WTC11 (cell line): ENCODE measurements around the gene FAM135A. TPM values are rescaled to one million over a fixed set of nuclear protein-coding genes. Genes with fewer than 3 reads are reported as not detected.

ENCODE experiments used
- ATAC-seq: fragments of 200-7000 bp; cut with Tn5 transposase; 2 replicates; pipeline ENCODE4 v1.10.0; 2021; ENCODE audit warnings: mild to moderate bottlenecking, moderate library complexity
- CTCF ChIA-PET: fragments of 300-600 bp; sonication (Branson Sonifier 250); formaldehyde crosslinking; loops from one replicate; lab custom pipeline; 2021; ENCODE audit warnings: antibody characterized with exemption; lab: Charles Lee
- POLR2A ChIA-PET: fragments of 350-600 bp; sonication (Branson Sonifier 250); formaldehyde crosslinking; loops from one replicate; lab custom pipeline; 2021; ENCODE audit warnings: antibody characterized with exemption; lab: Charles Lee
- DNase-seq: peaks from one replicate; pipeline ENCODE4 v3.0.0; 2021; ENCODE audit warnings: low spot score
- H3K27ac Mint-ChIP-seq: 2 replicates; pipeline ENCODE4 v1.8.0; 2021; ENCODE audit warnings: mixed read lengths
- H3K27me3 Mint-ChIP-seq: 2 replicates; pipeline ENCODE4 v1.8.0; 2021; ENCODE audit warnings: low read depth, mild to moderate bottlenecking, moderate library complexity, mixed read lengths
- H3K36me3 Mint-ChIP-seq: 2 replicates; pipeline ENCODE4 v1.8.0; 2021; ENCODE audit warnings: mixed read lengths
- H3K4me1 Mint-ChIP-seq: 2 replicates; pipeline ENCODE4 v1.8.0; 2022; ENCODE audit warnings: mixed read lengths
- H3K4me3 Mint-ChIP-seq: 2 replicates; pipeline ENCODE4 v1.8.0; 2021; ENCODE audit warnings: mild to moderate bottlenecking, moderate library complexity, mixed read lengths
- H3K9me3 Mint-ChIP-seq: 2 replicates; pipeline ENCODE4 v1.8.0; 2021; ENCODE audit warnings: mixed read lengths
- CBFB ChIP-seq: sonication (generic); formaldehyde crosslinking; IDR thresholded peaks from 2 replicates; pipeline ENCODE4 v1.8.1; 2022; ENCODE audit warnings: mild to moderate bottlenecking, low read depth, missing genetic modification reagents
- ELF4 ChIP-seq: sonication (generic); formaldehyde crosslinking; IDR thresholded peaks from 2 replicates; pipeline ENCODE4 v1.8.1; 2022; ENCODE audit warnings: low read depth, mild to moderate bottlenecking, moderate library complexity, missing genetic modification reagents
- EMX1 ChIP-seq: fragments of 250-450 bp; sonication (Bioruptor Pico); IDR thresholded peaks from 2 replicates; pipeline ENCODE4 v1.8.0; 2021; ENCODE audit warnings: mild to moderate bottlenecking
- ESRRA ChIP-seq: sonication (generic); formaldehyde crosslinking; IDR thresholded peaks from 2 replicates; pipeline ENCODE4 v1.8.1; 2022; ENCODE audit warnings: mild to moderate bottlenecking, missing genetic modification reagents, borderline replicate concordance
- FOXK1 ChIP-seq: sonication (generic); formaldehyde crosslinking; IDR thresholded peaks from 2 replicates; pipeline ENCODE4 v1.8.0; 2022; ENCODE audit warnings: mild to moderate bottlenecking, moderate library complexity, missing genetic modification reagents
- GABPB1 ChIP-seq: sonication (generic); formaldehyde crosslinking; IDR thresholded peaks from 2 replicates; pipeline ENCODE4 v1.8.1; 2023; ENCODE audit warnings: mild to moderate bottlenecking, missing genetic modification reagents
- JUN ChIP-seq: sonication (generic); formaldehyde crosslinking; IDR thresholded peaks from 2 replicates; pipeline ENCODE4 v1.8.0; 2023; ENCODE audit warnings: mild to moderate bottlenecking, missing genetic modification reagents
- NFE2L1 ChIP-seq: sonication (generic); formaldehyde crosslinking; IDR thresholded peaks from 2 replicates; pipeline ENCODE4 v1.8.1; 2023; ENCODE audit warnings: missing genetic modification reagents
- OVOL2 ChIP-seq: fragments of 250-450 bp; sonication (Bioruptor Pico); IDR thresholded peaks from 2 replicates; pipeline ENCODE4 v1.9.0; 2021; ENCODE audit warnings: mild to moderate bottlenecking, borderline replicate concordance
- SP1 ChIP-seq: sonication (generic); formaldehyde crosslinking; conservative IDR thresholded peaks from 2 replicates; pipeline ENCODE4 v1.8.1; 2022; ENCODE audit warnings: missing genetic modification reagents
- TEAD1 ChIP-seq: sonication (generic); formaldehyde crosslinking; IDR thresholded peaks from 2 replicates; pipeline ENCODE4 v1.8.0; 2022; ENCODE audit warnings: mild to moderate bottlenecking, missing genetic modification reagents
- ZBTB21 ChIP-seq: sonication (generic); formaldehyde crosslinking; IDR thresholded peaks from 2 replicates; pipeline ENCODE4 v1.8.1; 2023; ENCODE audit warnings: mild to moderate bottlenecking, missing genetic modification reagents, borderline replicate concordance
- ZNF138 ChIP-seq: sonication (generic); formaldehyde crosslinking; conservative IDR thresholded peaks from 2 replicates; pipeline ENCODE4 v1.8.1; 2022; ENCODE audit warnings: mild to moderate bottlenecking, moderate library complexity, missing genetic modification reagents
- ZNF219 ChIP-seq: sonication (generic); formaldehyde crosslinking; IDR thresholded peaks from 2 replicates; pipeline ENCODE4 v1.8.0; 2023; ENCODE audit warnings: missing genetic modification reagents, mild to moderate bottlenecking, borderline replicate concordance
- ZNF232 ChIP-seq: sonication (generic); formaldehyde crosslinking; IDR thresholded peaks from 2 replicates; pipeline ENCODE4 v1.8.0; 2022; ENCODE audit warnings: mild to moderate bottlenecking, missing genetic modification reagents
- total RNA-seq: library from RNA; stranded (reverse); gene quantifications from 3 replicates; pipeline ENCODE4 v1.2.3, GENCODE V29; 2021
- TF ChIP-seq, protein P1 (sequence below): fragments of 250-450 bp; sonication (Bioruptor Pico); IDR thresholded peaks from 2 replicates; pipeline ENCODE4 v1.9.0; 2021; ENCODE audit warnings: mild to moderate bottlenecking, borderline replicate concordance
- TF ChIP-seq, protein P2 (sequence below): sonication (generic); formaldehyde crosslinking; IDR thresholded peaks from 2 replicates; pipeline ENCODE4 v1.8.1; 2022; ENCODE audit warnings: low read depth, missing genetic modification reagents, borderline replicate concordance
- TF ChIP-seq, protein P3 (sequence below): sonication (generic); formaldehyde crosslinking; IDR thresholded peaks from 2 replicates; pipeline ENCODE4 v1.8.0; 2022; ENCODE audit warnings: mild to moderate bottlenecking, missing genetic modification reagents
- TF ChIP-seq, protein P4 (sequence below): sonication (generic); formaldehyde crosslinking; IDR thresholded peaks from 2 replicates; pipeline ENCODE4 v1.8.1; 2023; ENCODE audit warnings: mild to moderate bottlenecking, moderate library complexity, missing genetic modification reagents
- TF ChIP-seq, protein P5 (sequence below): sonication (generic); formaldehyde crosslinking; IDR thresholded peaks from 2 replicates; pipeline ENCODE4 v1.8.0; 2023; ENCODE audit warnings: missing genetic modification reagents
- TF ChIP-seq, protein P6 (sequence below): sonication (generic); formaldehyde crosslinking; IDR thresholded peaks from 2 replicates; pipeline ENCODE4 v1.8.1; 2023; ENCODE audit warnings: mild to moderate bottlenecking, missing genetic modification reagents
- TF ChIP-seq, protein P7 (sequence below): fragments of 250-450 bp; sonication (Bioruptor Pico); IDR thresholded peaks from 2 replicates; pipeline ENCODE4 v1.9.0; 2021; ENCODE audit warnings: moderate library complexity, mild to moderate bottlenecking, inconsistent platforms, borderline replicate concordance

The FAM135A gene
- total RNA-seq, 1 experiment from 2014 or later = 32.9 TPM

DNA sequence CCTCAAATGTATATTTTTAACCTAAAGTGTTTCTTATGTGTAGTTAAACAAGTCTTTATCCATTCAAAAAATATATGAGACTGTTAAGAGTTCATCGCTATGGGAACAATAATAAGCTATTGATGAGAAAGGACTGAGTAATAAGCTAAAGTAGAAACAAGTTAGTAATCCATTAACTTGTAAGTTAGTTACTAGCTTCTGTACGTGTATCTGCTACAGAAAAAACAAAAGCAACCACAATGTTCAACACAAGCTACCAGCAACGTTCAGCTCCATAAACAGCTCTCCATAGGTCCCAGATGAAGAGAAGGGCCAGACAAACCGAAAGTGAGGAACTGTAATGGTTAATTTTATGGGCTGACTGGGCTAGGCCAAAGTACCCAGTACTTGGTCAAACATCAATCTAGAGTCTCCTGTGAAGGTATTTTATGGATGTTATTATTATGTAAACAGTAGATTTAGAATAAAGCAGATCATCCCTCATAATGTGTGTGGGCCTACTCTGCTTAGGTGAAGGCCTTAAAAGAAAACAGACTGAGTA, 33.8 kb upstream of the FAM135A start (continued):
- TF ChIP-seq, protein P1, sequence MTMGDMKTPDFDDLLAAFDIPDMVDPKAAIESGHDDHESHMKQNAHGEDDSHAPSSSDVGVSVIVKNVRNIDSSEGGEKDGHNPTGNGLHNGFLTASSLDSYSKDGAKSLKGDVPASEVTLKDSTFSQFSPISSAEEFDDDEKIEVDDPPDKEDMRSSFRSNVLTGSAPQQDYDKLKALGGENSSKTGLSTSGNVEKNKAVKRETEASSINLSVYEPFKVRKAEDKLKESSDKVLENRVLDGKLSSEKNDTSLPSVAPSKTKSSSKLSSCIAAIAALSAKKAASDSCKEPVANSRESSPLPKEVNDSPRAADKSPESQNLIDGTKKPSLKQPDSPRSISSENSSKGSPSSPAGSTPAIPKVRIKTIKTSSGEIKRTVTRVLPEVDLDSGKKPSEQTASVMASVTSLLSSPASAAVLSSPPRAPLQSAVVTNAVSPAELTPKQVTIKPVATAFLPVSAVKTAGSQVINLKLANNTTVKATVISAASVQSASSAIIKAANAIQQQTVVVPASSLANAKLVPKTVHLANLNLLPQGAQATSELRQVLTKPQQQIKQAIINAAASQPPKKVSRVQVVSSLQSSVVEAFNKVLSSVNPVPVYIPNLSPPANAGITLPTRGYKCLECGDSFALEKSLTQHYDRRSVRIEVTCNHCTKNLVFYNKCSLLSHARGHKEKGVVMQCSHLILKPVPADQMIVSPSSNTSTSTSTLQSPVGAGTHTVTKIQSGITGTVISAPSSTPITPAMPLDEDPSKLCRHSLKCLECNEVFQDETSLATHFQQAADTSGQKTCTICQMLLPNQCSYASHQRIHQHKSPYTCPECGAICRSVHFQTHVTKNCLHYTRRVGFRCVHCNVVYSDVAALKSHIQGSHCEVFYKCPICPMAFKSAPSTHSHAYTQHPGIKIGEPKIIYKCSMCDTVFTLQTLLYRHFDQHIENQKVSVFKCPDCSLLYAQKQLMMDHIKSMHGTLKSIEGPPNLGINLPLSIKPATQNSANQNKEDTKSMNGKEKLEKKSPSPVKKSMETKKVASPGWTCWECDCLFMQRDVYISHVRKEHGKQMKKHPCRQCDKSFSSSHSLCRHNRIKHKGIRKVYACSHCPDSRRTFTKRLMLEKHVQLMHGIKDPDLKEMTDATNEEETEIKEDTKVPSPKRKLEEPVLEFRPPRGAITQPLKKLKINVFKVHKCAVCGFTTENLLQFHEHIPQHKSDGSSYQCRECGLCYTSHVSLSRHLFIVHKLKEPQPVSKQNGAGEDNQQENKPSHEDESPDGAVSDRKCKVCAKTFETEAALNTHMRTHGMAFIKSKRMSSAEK (CRISPR knock-in tag) = no peak
- TF ChIP-seq EMX1 (CRISPR knock-in tag) = no peak
- no peak for TF ChIP-seq SP1 (CRISPR knock-in tag)
- TF ChIP-seq NFE2L1 (CRISPR knock-in tag) = no peak

DNA sequence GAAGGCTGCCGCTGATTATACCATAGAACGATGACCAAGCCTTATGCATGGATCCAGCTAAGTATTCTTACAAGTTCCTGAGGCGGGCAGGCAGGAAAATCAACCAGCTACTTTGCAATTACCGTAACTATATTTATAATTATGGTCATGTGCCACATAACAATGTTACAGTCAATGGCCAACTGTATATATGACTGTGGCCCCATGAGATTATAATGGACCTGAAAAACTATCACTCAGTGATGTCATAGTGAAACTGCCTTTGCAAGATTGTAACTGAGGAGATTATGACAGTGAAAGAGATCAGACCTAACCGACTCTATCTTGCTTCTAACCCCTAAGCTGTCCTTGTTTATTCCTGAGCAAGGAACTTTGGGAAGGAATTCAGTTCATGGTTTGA, 33.1 kb upstream of the FAM135A start:
- DNase-seq (no peak), ATAC-seq (no peak)
- no peak overlapping the region for H3K4me3 Mint-ChIP-seq
- no peak overlapping the region; the same call in 1 of the 2 replicates for H3K27ac Mint-ChIP-seq
- no peaks in the 10 kb centered on the region for H3K36me3 Mint-ChIP-seq
- H3K4me1 Mint-ChIP-seq = peaks cover 10% of the 10 kb centered on the region
- ChIA-PET POLR2A (no interaction called here), CTCF (interaction anchor here (2.5 to 2.7 kb wide), 2 partner anchors 9 to 11 kb away, joined by 8 to 17 read pairs; no protein-coding TSS in a partner anchor)
- peaks cover 5% of the 10 kb centered on the region; the same call in 1 of the 2 replicates for H3K9me3 Mint-ChIP-seq
- no peak for TF ChIP-seq GABPB1
- TF ChIP-seq CBFB (CRISPR knock-in tag) = no peak
- TF ChIP-seq, protein P2, sequence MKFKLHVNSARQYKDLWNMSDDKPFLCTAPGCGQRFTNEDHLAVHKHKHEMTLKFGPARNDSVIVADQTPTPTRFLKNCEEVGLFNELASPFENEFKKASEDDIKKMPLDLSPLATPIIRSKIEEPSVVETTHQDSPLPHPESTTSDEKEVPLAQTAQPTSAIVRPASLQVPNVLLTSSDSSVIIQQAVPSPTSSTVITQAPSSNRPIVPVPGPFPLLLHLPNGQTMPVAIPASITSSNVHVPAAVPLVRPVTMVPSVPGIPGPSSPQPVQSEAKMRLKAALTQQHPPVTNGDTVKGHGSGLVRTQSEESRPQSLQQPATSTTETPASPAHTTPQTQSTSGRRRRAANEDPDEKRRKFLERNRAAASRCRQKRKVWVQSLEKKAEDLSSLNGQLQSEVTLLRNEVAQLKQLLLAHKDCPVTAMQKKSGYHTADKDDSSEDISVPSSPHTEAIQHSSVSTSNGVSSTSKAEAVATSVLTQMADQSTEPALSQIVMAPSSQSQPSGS (CRISPR knock-in tag) = no peak
- TF ChIP-seq ZBTB21 (CRISPR knock-in tag) = no peak
- no peak for TF ChIP-seq FOXK1
- TF ChIP-seq, protein P3, sequence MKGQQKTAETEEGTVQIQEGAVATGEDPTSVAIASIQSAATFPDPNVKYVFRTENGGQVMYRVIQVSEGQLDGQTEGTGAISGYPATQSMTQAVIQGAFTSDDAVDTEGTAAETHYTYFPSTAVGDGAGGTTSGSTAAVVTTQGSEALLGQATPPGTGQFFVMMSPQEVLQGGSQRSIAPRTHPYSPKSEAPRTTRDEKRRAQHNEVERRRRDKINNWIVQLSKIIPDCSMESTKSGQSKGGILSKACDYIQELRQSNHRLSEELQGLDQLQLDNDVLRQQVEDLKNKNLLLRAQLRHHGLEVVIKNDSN (CRISPR knock-in tag) = no peak
- no peak for TF ChIP-seq ZNF138 (CRISPR knock-in tag)
- no peak for TF ChIP-seq OVOL2 (CRISPR knock-in tag)
- TF ChIP-seq EMX1 (CRISPR knock-in tag) = no peak
- no peak for TF ChIP-seq TEAD1
- no peaks in the 10 kb centered on the region for H3K27me3 Mint-ChIP-seq

DNA sequence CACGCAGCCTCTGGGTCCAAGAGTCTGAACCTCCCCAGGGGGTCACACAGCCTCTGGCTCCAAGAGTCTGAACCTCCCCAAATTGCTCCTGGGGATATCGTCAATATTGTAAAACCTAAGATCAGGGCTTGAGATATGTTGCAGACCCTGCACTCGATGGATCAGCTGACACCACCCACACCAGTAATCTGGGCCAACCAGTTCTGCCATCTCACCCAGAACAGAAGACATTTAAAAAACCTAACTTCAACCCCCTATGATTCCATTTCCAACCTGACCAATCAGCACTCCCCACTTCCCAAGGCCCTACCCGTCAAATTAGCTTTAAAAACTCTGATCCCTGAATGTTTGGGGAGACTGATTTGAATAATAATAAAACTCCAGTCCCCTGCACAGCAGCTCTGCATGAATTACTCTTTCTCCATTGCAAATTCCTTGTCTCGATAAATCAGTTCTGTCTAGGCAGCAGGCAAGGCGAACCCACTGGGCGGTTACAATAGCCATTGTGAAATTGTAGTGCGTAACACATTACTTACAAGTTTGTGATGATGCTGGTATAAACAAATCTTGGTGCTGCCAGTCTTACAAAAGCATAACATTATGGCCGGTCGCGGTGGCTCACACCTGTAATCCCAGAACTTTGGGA, 32.4 kb upstream of the FAM135A start:
- ChIA-PET POLR2A (no interaction called here), CTCF (interaction anchor here (0.7 to 2.7 kb wide), 3 partner anchors 9 to 499 kb away, joined by 7 to 17 read pairs (median 8); no protein-coding TSS in a partner anchor)
- peaks cover 5% of the 10 kb centered on the region; the same call in 1 of the 2 replicates for H3K9me3 Mint-ChIP-seq
- no peak overlapping the region for H3K27ac Mint-ChIP-seq
- ATAC-seq (no peak), DNase-seq (no peak)
- no peaks in the 10 kb centered on the region for H3K27me3 Mint-ChIP-seq
- H3K4me3 Mint-ChIP-seq = no peak overlapping the region
- H3K4me1 Mint-ChIP-seq = peaks cover 10% of the 10 kb centered on the region
- no peaks in the 10 kb centered on the region for H3K36me3 Mint-ChIP-seq
- TF ChIP-seq, protein P4, sequence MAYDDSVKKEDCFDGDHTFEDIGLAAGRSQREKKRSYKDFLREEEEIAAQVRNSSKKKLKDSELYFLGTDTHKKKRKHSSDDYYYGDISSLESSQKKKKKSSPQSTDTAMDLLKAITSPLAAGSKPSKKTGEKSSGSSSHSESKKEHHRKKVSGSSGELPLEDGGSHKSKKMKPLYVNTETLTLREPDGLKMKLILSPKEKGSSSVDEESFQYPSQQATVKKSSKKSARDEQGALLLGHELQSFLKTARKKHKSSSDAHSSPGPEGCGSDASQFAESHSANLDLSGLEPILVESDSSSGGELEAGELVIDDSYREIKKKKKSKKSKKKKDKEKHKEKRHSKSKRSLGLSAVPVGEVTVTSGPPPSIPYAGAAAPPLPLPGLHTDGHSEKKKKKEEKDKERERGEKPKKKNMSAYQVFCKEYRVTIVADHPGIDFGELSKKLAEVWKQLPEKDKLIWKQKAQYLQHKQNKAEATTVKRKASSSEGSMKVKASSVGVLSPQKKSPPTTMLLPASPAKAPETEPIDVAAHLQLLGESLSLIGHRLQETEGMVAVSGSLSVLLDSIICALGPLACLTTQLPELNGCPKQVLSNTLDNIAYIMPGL (CRISPR knock-in tag) = no peak
- no peak for TF ChIP-seq ESRRA (CRISPR knock-in tag)
- TF ChIP-seq, protein P5, sequence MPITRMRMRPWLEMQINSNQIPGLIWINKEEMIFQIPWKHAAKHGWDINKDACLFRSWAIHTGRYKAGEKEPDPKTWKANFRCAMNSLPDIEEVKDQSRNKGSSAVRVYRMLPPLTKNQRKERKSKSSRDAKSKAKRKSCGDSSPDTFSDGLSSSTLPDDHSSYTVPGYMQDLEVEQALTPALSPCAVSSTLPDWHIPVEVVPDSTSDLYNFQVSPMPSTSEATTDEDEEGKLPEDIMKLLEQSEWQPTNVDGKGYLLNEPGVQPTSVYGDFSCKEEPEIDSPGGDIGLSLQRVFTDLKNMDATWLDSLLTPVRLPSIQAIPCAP = no peak
- TF ChIP-seq, protein P6, sequence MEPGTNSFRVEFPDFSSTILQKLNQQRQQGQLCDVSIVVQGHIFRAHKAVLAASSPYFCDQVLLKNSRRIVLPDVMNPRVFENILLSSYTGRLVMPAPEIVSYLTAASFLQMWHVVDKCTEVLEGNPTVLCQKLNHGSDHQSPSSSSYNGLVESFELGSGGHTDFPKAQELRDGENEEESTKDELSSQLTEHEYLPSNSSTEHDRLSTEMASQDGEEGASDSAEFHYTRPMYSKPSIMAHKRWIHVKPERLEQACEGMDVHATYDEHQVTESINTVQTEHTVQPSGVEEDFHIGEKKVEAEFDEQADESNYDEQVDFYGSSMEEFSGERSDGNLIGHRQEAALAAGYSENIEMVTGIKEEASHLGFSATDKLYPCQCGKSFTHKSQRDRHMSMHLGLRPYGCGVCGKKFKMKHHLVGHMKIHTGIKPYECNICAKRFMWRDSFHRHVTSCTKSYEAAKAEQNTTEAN = no peak
- TF ChIP-seq ELF4 (CRISPR knock-in tag) = no peak
- no peak for TF ChIP-seq JUN (CRISPR knock-in tag)
- TF ChIP-seq ZNF232 = no peak
- TF ChIP-seq ZNF219 (CRISPR knock-in tag) = no peak
- TF ChIP-seq, protein P7, sequence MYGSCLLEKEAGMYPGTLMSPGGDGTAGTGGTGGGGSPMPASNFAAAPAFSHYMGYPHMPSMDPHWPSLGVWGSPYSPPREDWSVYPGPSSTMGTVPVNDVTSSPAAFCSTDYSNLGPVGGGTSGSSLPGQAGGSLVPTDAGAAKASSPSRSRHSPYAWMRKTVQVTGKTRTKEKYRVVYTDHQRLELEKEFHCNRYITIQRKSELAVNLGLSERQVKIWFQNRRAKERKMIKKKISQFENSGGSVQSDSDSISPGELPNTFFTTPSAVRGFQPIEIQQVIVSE (CRISPR knock-in tag) = no peak
